Heart right ventricle (tissue), 16 donors: ENCODE measurements around the gene RIMKLB. TPM values are rescaled to one million over a fixed set of nuclear protein-coding genes. Genes with fewer than 3 reads are reported as not detected.

ENCODE experiments used
- ATAC-seq, 8 donors: fragments of 200-7000 bp; cut with Tn5 transposase; one replicate each; pipeline ENCODE4 v1.9.1; 2020; ENCODE audit warnings: mild to moderate bottlenecking in 8 of 8, moderate library complexity in 8 of 8, moderate number of reproducible peaks in 1 of 8
- DNase-seq, 2 donors: peaks; one replicate each; pipeline ENCODE4 v3.0.0-alpha.2; 2020
- H3K27ac ChIP-seq, 10 donors: fragments of 200-600 bp; sonication (generic) in 2 of 10; one replicate each; pipeline versions ENCODE4 v1.5.0 to v1.8.0; 2020 to 2022; ENCODE audit warnings: mild to moderate bottlenecking in 3 of 10
- H3K27me3 ChIP-seq, 7 donors: fragments of 200-600 bp; one replicate each; pipeline ENCODE4 v1.8.0; 2021 to 2022; ENCODE audit warnings: mild to moderate bottlenecking in 2 of 7
- H3K36me3 ChIP-seq, 9 donors: fragments of 200-600 bp; sonication (generic) in 1 of 9; one replicate each; pipeline versions ENCODE4 v1.5.0 to v1.8.0; 2020 to 2022; ENCODE audit warnings: mild to moderate bottlenecking in 2 of 9
- H3K4me1 ChIP-seq, 9 donors: fragments of 200-600 bp; sonication (generic) in 1 of 9; one replicate each; pipeline versions ENCODE4 v1.5.0 to v1.8.0; 2020 to 2022; ENCODE audit warnings: mild to moderate bottlenecking in 4 of 9
- H3K4me3 ChIP-seq, 10 donors: fragments of 200-600 bp; sonication (generic) in 2 of 10; one replicate each; pipeline versions ENCODE4 v1.5.0 to v1.8.0; 2020 to 2022; ENCODE audit warnings: mild to moderate bottlenecking in 7 of 10, moderate library complexity in 2 of 10
- H3K9me3 ChIP-seq, 11 donors: fragments of 200-600 bp in 10 of 11; sonication (generic) in 2 of 11; one replicate each; pipeline versions ENCODE4 v1.5.0 to v1.8.0; 2013 to 2022; ENCODE audit warnings: mild to moderate bottlenecking in 2 of 11, control low read depth in 1 of 11, moderate library complexity in 1 of 11
- CTCF ChIP-seq, 9 donors: fragments of 200-600 bp; sonication (generic) in 2 of 9; IDR thresholded peaks; one replicate each; pipeline versions ENCODE4 v1.5.0 to v1.8.0; 2021 to 2022; ENCODE audit warnings: antibody characterized with exemption in 9 of 9, mild to moderate bottlenecking in 5 of 9, moderate library complexity in 1 of 9
- WGBS, 2 donors: extraction: QIAGEN DNeasy Blood & Tissue Kit; methylation state at CpG; one replicate each; pipeline ENCODE4 v1.1.7; 2013; ENCODE audit warnings: inconsistent platforms in 1 of 2; 5-methylcytosine and 5-hydroxymethylcytosine counted together
- intact Hi-C, 10 donors: fragments of 100-400 bp; cut with DNase I; formaldehyde crosslinking; loops; one replicate each; pipeline versions ENCODE4 v1.11.1 to v1.14.2; 2022
- polyA plus RNA-seq, 2 donors: library from polyadenylated mRNA; stranded (reverse); fragments of 200-250 nt; gene quantifications; one replicate each; pipeline ENCODE4 v1.2.3, GENCODE V29; 2013
- total RNA-seq, 10 donors: library from RNA; stranded (reverse); fragmentation: NEBNext Ultra II Directional in 3 of 10; extraction: Animal tissue kit (Norgen Biotek cat#: 25700) in 3 of 10; gene quantifications; one replicate each; pipeline versions ENCODE4 v1.2.1 to v1.2.4, GENCODE V29; 2021 to 2023
- donor health status: Arrhythmogenic right ventricular cardiomyopathy.
- donor health status: ischemic (EF 13 %, LVEDD 7.1; RV severe dilation, severe dysfunction).
- donor health status: healthy with polysubstance abuse.
- donor health status: DM: no; HTN: yes; CAD: no.
- donor health status: DM: no; HTN: no; CAD: no.
- donor health status: ischemic (EF 25% LVEDD 6.9; RV normal size, moderate dysfunction).
- donor health status: ischemic (EF 25% LVEDD 5.7; RV mildly dilated, moderate dysfunction).
- donor health status: healthy.
- donor health status: DM: yes; HTN: yes; CAD: no.
- donor health status: Ischemic cardiomyopathy.
- donor health status: ischemic (EF 35%, LVEDD 5.7; RV mildly dilated, moderate dysfunction).
- donor health status: nonischemic (EF 11% LVEDD 7.7; RV severe dilation, severe dysfunction).
- donor health status: DM: yes; HTN: yes; CAD: no.
- donor health status: PGD.
- donor health status: ischemic (EF 29% LVEDD 5.4; RV normal size, mild dysfunction).
- donor health status: nonischemic (EF 23%, LVEDD 6.1; RV moderate dilation, normal function).

The RIMKLB gene
- total and polyA plus RNA-seq, 12 donors = 7.2 to 65.9 (median 12.6) TPM

- Histone ChIP-seq H3K4me3 (no peak overlapping the region), H3K27me3 (no peaks in the 10 kb centered on the region), H3K27ac (no peak overlapping the region), H3K9me3 (no peaks in the 10 kb centered on the region), H3K4me1 (peaks cover 0 to 41% (median 6%) of the 10 kb centered on the region in 9 donors), H3K36me3 (no peaks in the 10 kb centered on the region)
- DNase-seq (no peak), ATAC-seq (no peak)
- no peak for TF ChIP-seq CTCF (IDR thresholded peaks at IDR 0.05)
- 71 to 79% methylated on average over 3 of the region's 3 CpGs for WGBS, 2 donors
- intact Hi-C loops = loop anchor here in 1 of 10 donors (10.0 kb wide), 1 partner anchor 356 kb away; no protein-coding TSS in a partner anchor
Measured at GRCh38 chr12:8678661-8679111, 19.1 kb upstream of the RIMKLB start.

- DNase-seq = no peak
- H3K27me3 ChIP-seq = no peaks in the 10 kb centered on the region
- H3K9me3 ChIP-seq = peaks cover 0 to 7% (median 0%) of the 10 kb centered on the region in 11 donors
- H3K27ac ChIP-seq = peak overlapping the region in 6 of 10 donors; percentile 37 to 75 (median 56)
- H3K4me3 ChIP-seq = no peak overlapping the region
- ATAC-seq = no peak
- H3K36me3 ChIP-seq = no peaks in the 10 kb centered on the region
- H3K4me1 ChIP-seq = peaks cover 0 to 33% (median 6%) of the 10 kb centered on the region in 9 donors
- 73 to 75% methylated on average over 9 of the region's 9 CpGs for WGBS, 2 donors
- intact Hi-C loops = loop anchor here in 9 of 10 donors (2.0 to 10.0 kb wide), 10 partner anchors 142 to 374 kb away; partner anchors contain the start of gene A2ML1 (in 2 of the 9)
- peak in 2 of 9 donors; percentile 6 to 23 for TF ChIP-seq CTCF (IDR thresholded peaks at IDR 0.05)
Measured at GRCh38 chr12:8680533-8680932, 17.3 kb upstream of the RIMKLB start.

- intact Hi-C loops = loop anchor here in 9 of 10 donors (1.0 to 10.0 kb wide), 11 partner anchors 141 to 373 kb away; partner anchors contain the start of gene A2ML1 (in 2 of the 9)
- ATAC-seq = peak; percentile 27 to 91 (median 79)
- Histone ChIP-seq H3K36me3 (no peaks in the 10 kb centered on the region), H3K27me3 (no peaks in the 10 kb centered on the region), H3K4me1 (peaks cover 0 to 25% (median 6%) of the 10 kb centered on the region in 9 donors), H3K9me3 (peaks cover 0 to 7% (median 0%) of the 10 kb centered on the region in 11 donors), H3K27ac (peak overlapping the region in 9 of 10 donors; percentile 20 to 75 (median 61)), H3K4me3 (peak overlapping the region in 4 of 10 donors; percentile 16 to 28 (median 24))
- no peak for TF ChIP-seq CTCF (IDR thresholded peaks at IDR 0.05)
- peak in 1 of 2 donors; percentile 32 for DNase-seq
- 30 to 41% methylated on average over 11 of the region's 11 CpGs for WGBS, 2 donors
Measured at GRCh38 chr12:8681129-8681884, 16.5 kb upstream of the RIMKLB start.

GRCh38 chr12:8685051-8685450 is 12.7 kb upstream of the RIMKLB start:
- peaks cover 0 to 35% (median 19%) of the 10 kb centered on the region in 9 donors for H3K4me1 ChIP-seq
- H3K27me3 ChIP-seq = no peaks in the 10 kb centered on the region
- H3K27ac ChIP-seq = no peak overlapping the region
- ATAC-seq (no peak), DNase-seq (no peak)
- 82 to 85% methylated on average over 2 of the region's 2 CpGs for WGBS, 2 donors
- H3K36me3 ChIP-seq = no peaks in the 10 kb centered on the region
- TF ChIP-seq CTCF (IDR thresholded peaks at IDR 0.05) = no peak
- H3K4me3 ChIP-seq = no peak overlapping the region
- intact Hi-C loops = loop anchor here in 9 of 10 donors (5.0 to 10.0 kb wide), 7 partner anchors 97 to 370 kb away; partner anchors contain the start of gene A2ML1 (in 1 of the 9)
- H3K9me3 ChIP-seq = peaks cover 0 to 7% (median 0%) of the 10 kb centered on the region in 11 donors
